Liver (tissue), 9 donors: ENCODE measurements around the gene COL15A1. TPM values are rescaled to one million over a fixed set of nuclear protein-coding genes. Genes with fewer than 3 reads are reported as not detected.

Source experiments
- DNase-seq: peaks from one replicate; pipeline ENCODE4 v3.0.0-alpha.2; 2017; ENCODE audit warnings: low spot score
- H3K27ac ChIP-seq, 2 donors: one replicate each; pipeline ENCODE4 v1.7.0; 2013; ENCODE audit warnings: inconsistent platforms in 2 of 2, low read length in 2 of 2, control low read depth in 1 of 2, low read depth in 1 of 2, mild to moderate bottlenecking in 1 of 2
- H3K27me3 ChIP-seq, 4 donors: one replicate each; pipeline versions ENCODE4 v1.6.1 to v1.7.0; 2013; ENCODE audit warnings: low read length in 3 of 4, inconsistent platforms in 1 of 4, mild to moderate bottlenecking in 1 of 4, moderate library complexity in 1 of 4; ENCODE audit not compliant: control insufficient read depth in 4 of 4, insufficient read depth in 4 of 4
- H3K36me3 ChIP-seq, 4 donors: one replicate each; pipeline versions ENCODE4 v1.6.1 to v1.7.0; 2013; ENCODE audit warnings: low read length in 3 of 4, mild to moderate bottlenecking in 3 of 4, low read depth in 1 of 4, moderate library complexity in 1 of 4; ENCODE audit not compliant: control insufficient read depth in 4 of 4, insufficient read depth in 3 of 4
- H3K4me1 ChIP-seq, 4 donors: one replicate each; pipeline versions ENCODE4 v1.6.1 to v1.7.0; 2013; ENCODE audit warnings: low read length in 3 of 4, mild to moderate bottlenecking in 3 of 4, moderate library complexity in 1 of 4; ENCODE audit not compliant: control insufficient read depth in 4 of 4, insufficient read depth in 4 of 4
- H3K4me3 ChIP-seq, 3 donors: one replicate each; pipeline versions ENCODE4 v1.6.1 to v1.7.0; 2013; ENCODE audit warnings: low read length in 3 of 3, control low read depth in 1 of 3, low read depth in 1 of 3, mild to moderate bottlenecking in 1 of 3
- H3K9ac ChIP-seq, 2 donors: one replicate each; pipeline ENCODE4 v1.7.0; 2013; ENCODE audit warnings: low read length in 2 of 2, mild to moderate bottlenecking in 2 of 2, moderate library complexity in 2 of 2, control low read depth in 1 of 2, low read depth in 1 of 2
- H3K9me3 ChIP-seq, 4 donors: one replicate each; pipeline versions ENCODE4 v1.6.1 to v1.7.0; 2013; ENCODE audit warnings: low read length in 3 of 4; ENCODE audit not compliant: control insufficient read depth in 4 of 4
- CTCF ChIP-seq: fragments of 150-350 bp; IDR thresholded peaks from 2 replicates; pipeline ENCODE4 v1.5.1; 2017; ENCODE audit warnings: improper control_type of control experiment, low read depth, low read length; ENCODE audit not compliant: missing input control
- EGR1 ChIP-seq, 2 donors: IDR thresholded peaks; 2 replicates each; pipeline ENCODE4 v1.6.1; 2016 to 2018; ENCODE audit warnings: antibody characterized with exemption in 2 of 2, low read depth in 2 of 2
- FOXA1 ChIP-seq: IDR thresholded peaks from 2 replicates; pipeline ENCODE4 v1.6.1; 2016; ENCODE audit warnings: antibody characterized with exemption
- FOXA2 ChIP-seq: IDR thresholded peaks from 2 replicates; pipeline ENCODE4 v1.6.1; 2016; ENCODE audit warnings: antibody characterized with exemption
- GABPA ChIP-seq, 2 donors: IDR thresholded peaks in 1 of 2; conservative IDR thresholded peaks in 1 of 2; 2 replicates each; pipeline ENCODE4 v1.6.1; 2016; ENCODE audit warnings: antibody characterized with exemption in 2 of 2, mild to moderate bottlenecking in 1 of 2, moderate library complexity in 1 of 2
- HNF4A ChIP-seq, 2 donors: conservative IDR thresholded peaks; 2 replicates each; pipeline ENCODE4 v1.6.1; 2016; ENCODE audit warnings: antibody characterized with exemption in 2 of 2, mild to moderate bottlenecking in 2 of 2
- HNF4G ChIP-seq: IDR thresholded peaks from 2 replicates; pipeline ENCODE4 v1.6.1; 2016; ENCODE audit warnings: antibody characterized with exemption
- MAX ChIP-seq: IDR thresholded peaks from 2 replicates; pipeline ENCODE4 v1.6.1; 2016; ENCODE audit warnings: antibody characterized with exemption
- RAD21 ChIP-seq, 2 donors: IDR thresholded peaks; 2 replicates each; pipeline ENCODE4 v1.6.1; 2016; ENCODE audit warnings: antibody characterized with exemption in 2 of 2, mild to moderate bottlenecking in 2 of 2
- REST ChIP-seq: IDR thresholded peaks from 2 replicates; pipeline ENCODE4 v1.6.1; 2016; ENCODE audit warnings: antibody characterized with exemption, mild to moderate bottlenecking
- RXRA ChIP-seq, 2 donors: IDR thresholded peaks; 2 replicates each; pipeline ENCODE4 v1.6.1; 2017 to 2018; ENCODE audit warnings: antibody characterized with exemption in 2 of 2, mild to moderate bottlenecking in 1 of 2
- SP1 ChIP-seq: IDR thresholded peaks from 2 replicates; pipeline ENCODE4 v1.6.1; 2018; ENCODE audit warnings: antibody characterized with exemption, mild to moderate bottlenecking
- YY1 ChIP-seq: IDR thresholded peaks from 2 replicates; pipeline ENCODE4 v1.6.1; 2016; ENCODE audit warnings: antibody characterized with exemption, mild to moderate bottlenecking
- ZBTB33 ChIP-seq: IDR thresholded peaks from 2 replicates; pipeline ENCODE4 v1.6.1; 2016; ENCODE audit warnings: antibody characterized with exemption
- WGBS: extraction: QIAGEN DNeasy Blood & Tissue Kit; methylation state at CpG from one replicate; pipeline ENCODE4 v1.1.7; 2013; 5-methylcytosine and 5-hydroxymethylcytosine counted together
- polyA plus RNA-seq, 2 donors: library from polyadenylated mRNA; stranded (reverse) in 1 of 2; unstranded in 1 of 2; fragments of 200-250 nt in 1 of 2; fragments of >200 nt in 1 of 2; fragmentation: Nextera tagmentation in 1 of 2; extraction: Ambion mirVana in 1 of 2; gene quantifications; one replicate each; pipeline versions ENCODE4 v1.2.1 to v1.2.3, GENCODE V29; 2013 to 2015
- total RNA-seq, 2 donors: library from RNA; depleted of rRNA; stranded (reverse); fragments of >200 nt; gene quantifications; one replicate each; pipeline ENCODE4 v1.2.3, GENCODE V29; 2014
- donor health status: healthy.
- donor health status: healthy.
- donor health status: healthy.
- donor health status: healthy.
- donor health status: healthy.

Gene COL15A1
- total and polyA plus RNA-seq, 4 donors = 0.10 to 0.42 (median 0.24) TPM

GRCh38 chr9:99025616-99026270, 82.0 kb downstream of the COL15A1 start:
- TF ChIP-seq GABPA (IDR thresholded peaks at IDR 0.05 in 1 of 2, conservative IDR thresholded peaks at IDR 0.05 in 1 of 2) (no peak), HNF4A (conservative IDR thresholded peaks at IDR 0.05) (no peak), MAX (no peak), FOXA2 (no peak), HNF4G (no peak), ZBTB33 (no peak), EGR1 (IDR thresholded peaks at IDR 0.05; ENCODE audit: low read depth in 2 of 2) (no peak), RXRA (IDR thresholded peaks at IDR 0.05) (no peak), RAD21 (IDR thresholded peaks at IDR 0.05) (no peak), YY1 (no peak)
- no peaks in the 10 kb centered on the region for H3K4me1 ChIP-seq
- H3K9me3 ChIP-seq = no peaks in the 10 kb centered on the region
- no peak overlapping the region for H3K9ac ChIP-seq
- H3K27me3 ChIP-seq = peaks cover 0 to 3% (median 1%) of the 10 kb centered on the region in 4 donors
- WGBS = 96% methylated on average over 6 of the region's 6 CpGs
- no peak for DNase-seq
- H3K27ac ChIP-seq = no peak overlapping the region
- no peak overlapping the region for H3K4me3 ChIP-seq
- H3K36me3 ChIP-seq = no peaks in the 10 kb centered on the region

- Histone ChIP-seq H3K27me3 (peaks cover 0 to 3% (median 1%) of the 10 kb centered on the region in 4 donors), H3K4me3 (no peak overlapping the region), H3K9ac (no peak overlapping the region), H3K9me3 (no peaks in the 10 kb centered on the region), H3K36me3 (no peaks in the 10 kb centered on the region), H3K27ac (no peak overlapping the region), H3K4me1 (no peaks in the 10 kb centered on the region)
- no peak for TF ChIP-seq GABPA (IDR thresholded peaks at IDR 0.05 in 1 of 2, conservative IDR thresholded peaks at IDR 0.05 in 1 of 2)
- no peak for TF ChIP-seq FOXA1
- TF ChIP-seq REST = no peak
- no peak for TF ChIP-seq CTCF
- no peak for TF ChIP-seq EGR1 (IDR thresholded peaks at IDR 0.05; ENCODE audit: low read depth in 2 of 2)
- TF ChIP-seq RAD21 (IDR thresholded peaks at IDR 0.05) = no peak
- TF ChIP-seq SP1 = no peak
- TF ChIP-seq RXRA (IDR thresholded peaks at IDR 0.05) = no peak
- no peak for TF ChIP-seq FOXA2
- DNase-seq = no peak
- 92% methylated on average over 6 of the region's 6 CpGs for WGBS
Observed at GRCh38 chr9:99026271-99026955, 82.7 kb downstream of the COL15A1 start.
